CD4-positive, CD25-positive, alpha-beta regulatory T cell (primary cell): ENCODE measurements around the gene SORBS1. TPM values are rescaled to one million over a fixed set of nuclear protein-coding genes. Genes with fewer than 3 reads are reported as not detected.
"Not testable (repeated sequence)": the region's sequence is repeated elsewhere in the genome, so short reads cannot be mapped to it uniquely, and the experiment has no call there.

Experiments used
- ATAC-seq, 2 donors: fragments of 150-1000 bp; cut with Tn5 transposase; one replicate each; pipeline ENCODE4 v1.10.0; 2021; ENCODE audit warnings: low read depth in 2 of 2, moderate number of reproducible peaks in 2 of 2, moderate library complexity in 1 of 2
- DNase-seq, 3 donors: peaks; one replicate each; pipeline versions ENCODE4 v3.0.0 to v3.0.0-alpha.2; 2012 to 2022; ENCODE audit warnings: mixed read lengths in 1 of 3
- H3K27ac ChIP-seq: one replicate; pipeline ENCODE4 v1.7.0; 2013; ENCODE audit warnings: mild to moderate bottlenecking, low read length; ENCODE audit not compliant: insufficient read depth, poor library complexity, severe bottlenecking
- H3K27me3 ChIP-seq: one replicate; pipeline ENCODE4 v1.7.0; 2013; ENCODE audit warnings: low read length; ENCODE audit not compliant: control insufficient read depth, insufficient read depth
- H3K36me3 ChIP-seq: one replicate; pipeline ENCODE4 v1.7.0; 2013; ENCODE audit warnings: mild to moderate bottlenecking, low read length, moderate library complexity; ENCODE audit not compliant: control insufficient read depth, insufficient read depth
- H3K4me1 ChIP-seq: 2 replicates; pipeline ENCODE4 v1.7.0; 2013; ENCODE audit warnings: mild to moderate bottlenecking, low read length; ENCODE audit not compliant: insufficient read depth, control insufficient read depth, poor library complexity, severe bottlenecking
- H3K4me3 ChIP-seq: one replicate; pipeline ENCODE4 v1.7.0; 2013; ENCODE audit warnings: low read depth, mild to moderate bottlenecking, low read length, moderate library complexity
- H3K9me3 ChIP-seq, 2 experiments: 1 replicate in 1 of 2; 2 replicates in 1 of 2; pipeline ENCODE4 v1.7.0; 2013; ENCODE audit warnings: low read length in 2 of 2, mild to moderate bottlenecking in 1 of 2, moderate library complexity in 1 of 2; ENCODE audit not compliant: control insufficient read depth in 2 of 2
- H3K27ac Mint-ChIP-seq, 3 donors: one replicate each; pipeline ENCODE4 v1.8.0; 2020 to 2022; ENCODE audit warnings: mild to moderate bottlenecking in 3 of 3, mixed read lengths in 3 of 3, moderate library complexity in 2 of 3
- H3K27me3 Mint-ChIP-seq: one replicate; pipeline ENCODE4 v1.8.0; 2022; ENCODE audit warnings: mild to moderate bottlenecking, mixed read lengths
- H3K36me3 Mint-ChIP-seq: one replicate; pipeline ENCODE4 v1.8.0; 2020; ENCODE audit warnings: mixed read lengths
- H3K4me1 Mint-ChIP-seq, 4 donors: one replicate each; pipeline ENCODE4 v1.8.0; 2020 to 2022; ENCODE audit warnings: mixed read lengths in 4 of 4, mild to moderate bottlenecking in 1 of 4
- H3K4me3 Mint-ChIP-seq, 4 donors: one replicate each; pipeline ENCODE4 v1.8.0; 2020 to 2022; ENCODE audit warnings: mild to moderate bottlenecking in 4 of 4, mixed read lengths in 4 of 4, moderate library complexity in 3 of 4
- H3K9me3 Mint-ChIP-seq, 7 donors: one replicate each; pipeline ENCODE4 v1.8.0; 2020 to 2022; ENCODE audit warnings: mixed read lengths in 7 of 7, mild to moderate bottlenecking in 3 of 7, moderate library complexity in 2 of 7
- polyA plus RNA-seq, 4 donors: library from polyadenylated mRNA; unstranded; fragments of 300-500 nt; fragmentation: Illumina TruSeq; gene quantifications; one replicate each; pipeline ENCODE4 v1.2.3, GENCODE V29; 2021
- total RNA-seq: library from RNA; stranded (reverse); gene quantifications from one replicate; pipeline ENCODE4 v1.2.3, GENCODE V29; 2022

Gene SORBS1
- total and polyA plus RNA-seq, 5 donors from 2014 or later, result 0.31 to 3.7 (median 0.38) TPM

DNA sequence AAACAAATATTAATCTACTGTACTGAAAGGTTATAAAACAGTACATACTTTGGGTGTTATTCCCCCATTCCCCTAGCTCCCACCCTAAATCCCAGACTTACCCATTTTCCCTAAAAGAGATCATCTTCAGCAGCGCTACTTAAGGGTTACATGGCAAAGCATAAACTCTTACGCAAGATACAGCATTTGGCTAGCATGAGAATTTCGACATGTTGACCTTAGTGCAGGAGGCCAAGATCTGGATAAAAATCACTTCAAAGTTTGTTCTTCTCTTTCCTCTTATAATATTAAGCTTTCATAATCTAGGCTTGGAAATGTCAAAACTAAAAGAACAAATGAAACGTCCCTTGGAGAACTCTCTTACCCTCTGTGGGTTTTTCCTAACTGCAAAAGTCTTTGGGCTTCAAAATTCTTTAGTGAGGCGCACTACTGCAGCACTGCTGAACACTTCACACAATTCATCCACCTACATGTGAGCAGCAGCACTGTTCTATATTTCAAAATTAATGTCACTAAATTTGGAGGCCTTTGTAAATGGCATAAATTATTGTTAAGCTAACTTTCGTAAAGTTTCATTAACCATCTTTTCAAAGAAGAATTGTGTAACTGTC is 210.8 kb downstream of the SORBS1 start:
- no peaks in the 10 kb centered on the region for H3K36me3 Mint-ChIP-seq

DNA sequence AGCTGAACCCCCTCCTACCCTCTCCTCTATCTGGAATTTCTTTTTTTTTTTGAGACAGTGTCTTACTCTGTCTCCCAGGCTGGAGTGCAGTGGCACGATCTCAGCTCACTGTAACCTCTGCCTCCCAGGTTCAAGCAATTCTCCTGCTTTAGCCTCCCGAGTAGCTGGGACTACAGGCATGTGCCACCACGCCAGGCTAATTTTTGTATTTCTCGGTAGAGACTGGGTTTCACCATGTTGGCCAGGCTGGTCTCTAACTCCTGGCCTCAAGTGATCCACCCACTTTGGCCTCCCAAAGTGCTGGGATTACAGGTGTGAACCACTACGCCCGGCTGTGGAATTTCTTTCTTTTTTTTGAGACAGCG is 213.8 kb downstream of the SORBS1 start:
- not testable (repeated sequence) for H3K4me1 Mint-ChIP-seq, H3K27ac ChIP-seq, H3K36me3 Mint-ChIP-seq, DNase-seq, H3K27me3 ChIP-seq, H3K4me1 ChIP-seq, H3K4me3 Mint-ChIP-seq, ATAC-seq, H3K9me3 ChIP-seq, H3K9me3 Mint-ChIP-seq, H3K36me3 ChIP-seq, H3K4me3 ChIP-seq, H3K27ac Mint-ChIP-seq
- H3K27me3 Mint-ChIP-seq, result peaks cover 12% of the 10 kb centered on the region

More for the DNA sequence above, 210.8 kb downstream of the SORBS1 start:
- no peak for DNase-seq
- H3K27me3 Mint-ChIP-seq, result peaks cover 16% of the 10 kb centered on the region
- Histone ChIP-seq H3K9me3 (no peaks in the 10 kb centered on the region), H3K27ac (no peak overlapping the region), H3K27me3 (peaks cover 3% of the 10 kb centered on the region), H3K36me3 (no peaks in the 10 kb centered on the region), H3K4me3 (no peak overlapping the region), H3K4me1 (no peaks in the 10 kb centered on the region)
- H3K27ac Mint-ChIP-seq, result no peak overlapping the region
- no peak for ATAC-seq
- no peak overlapping the region for H3K4me3 Mint-ChIP-seq
- H3K9me3 Mint-ChIP-seq, result peaks cover 0 to 4% (median 0%) of the 10 kb centered on the region in 7 donors
- no peaks in the 10 kb centered on the region for H3K4me1 Mint-ChIP-seq

DNA sequence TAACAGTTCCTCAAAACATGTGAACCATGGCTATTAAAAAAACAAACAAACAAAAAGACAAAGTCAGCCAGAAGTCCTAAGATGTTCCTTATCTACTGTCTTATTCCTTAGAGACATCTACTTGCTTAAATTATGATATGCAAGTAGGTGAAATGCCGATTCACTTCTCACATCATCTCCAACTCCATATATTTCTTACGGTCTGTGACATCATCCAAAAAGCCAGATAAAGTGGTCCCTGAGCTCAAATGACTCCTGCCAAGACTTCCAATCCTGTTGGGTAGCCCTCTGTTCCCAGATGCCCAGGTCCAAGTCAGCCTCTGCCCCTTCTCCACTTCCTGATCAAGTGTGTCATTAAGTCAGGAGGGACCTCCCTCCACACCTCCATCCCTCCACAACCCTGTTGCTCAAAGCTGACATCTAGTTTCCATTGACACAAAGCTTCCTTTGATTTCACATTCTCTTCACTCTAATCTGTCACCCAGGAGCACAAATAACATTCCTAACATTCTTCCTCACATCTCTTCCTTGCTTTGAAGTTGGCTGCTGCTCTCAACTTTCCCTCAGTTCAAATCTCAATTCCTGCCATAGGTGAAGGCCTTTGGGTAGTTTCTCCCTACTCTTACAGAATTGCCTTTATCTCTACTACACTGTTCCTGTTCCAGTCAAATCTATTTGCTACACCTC is 214.3 kb downstream of the SORBS1 start:
- H3K4me3 Mint-ChIP-seq, result no peak overlapping the region
- H3K9me3 ChIP-seq, result no peaks in the 10 kb centered on the region
- no peaks in the 10 kb centered on the region for H3K4me1 Mint-ChIP-seq
- H3K9me3 Mint-ChIP-seq, result no peaks in the 10 kb centered on the region
- no peaks in the 10 kb centered on the region for H3K36me3 ChIP-seq
- no peak overlapping the region for H3K27ac Mint-ChIP-seq
- no peak overlapping the region for H3K27ac ChIP-seq
- no peak overlapping the region for H3K4me3 ChIP-seq
- peaks cover 3% of the 10 kb centered on the region for H3K27me3 ChIP-seq
- H3K36me3 Mint-ChIP-seq, result no peaks in the 10 kb centered on the region
- H3K4me1 ChIP-seq, result no peaks in the 10 kb centered on the region
- ATAC-seq (no peak), DNase-seq (no peak)
- H3K27me3 Mint-ChIP-seq, result peaks cover 12% of the 10 kb centered on the region

DNA sequence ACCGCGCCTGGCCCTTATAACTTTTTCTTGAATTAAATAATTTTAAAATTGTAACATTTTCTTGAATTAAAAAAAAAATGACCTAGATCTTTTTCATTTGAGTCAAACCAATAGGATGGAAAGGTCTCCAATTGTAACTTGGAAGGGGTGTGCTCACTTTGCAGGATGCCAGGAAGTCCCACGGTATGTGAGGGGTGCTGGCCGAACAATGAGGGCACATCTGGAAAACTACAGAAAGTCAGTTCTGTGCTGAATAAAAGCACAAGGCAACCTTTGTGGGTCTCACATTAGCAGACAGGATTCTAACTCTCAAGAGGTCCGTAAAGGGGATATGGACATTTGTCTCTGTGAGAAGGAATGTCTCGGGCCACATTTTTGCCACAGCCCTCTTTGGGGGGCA is 217.6 kb downstream of the SORBS1 start:
- H3K4me3 Mint-ChIP-seq, result no peak overlapping the region

DNA sequence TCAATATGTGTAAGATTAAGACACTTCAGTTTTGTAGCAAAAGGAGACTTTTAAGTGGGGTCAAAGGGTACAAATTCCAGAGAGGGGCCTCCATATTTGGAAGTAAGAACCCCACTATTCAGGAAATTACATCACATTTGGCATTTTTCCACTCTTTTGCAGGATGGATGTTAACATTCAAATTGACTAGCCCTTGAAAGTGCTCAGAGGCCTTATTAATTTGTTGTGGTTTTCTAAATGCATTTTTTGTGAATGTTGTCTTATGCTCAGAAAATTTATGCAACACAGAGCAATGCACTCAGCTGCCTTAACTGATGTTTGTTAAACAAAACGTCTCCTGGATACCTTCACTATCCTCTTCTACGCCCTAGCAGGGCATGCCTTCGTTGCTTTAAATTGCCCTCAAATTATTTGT is 219.4 kb downstream of the SORBS1 start:
- ATAC-seq (no peak), DNase-seq (no peak)
- Histone ChIP-seq H3K9me3 (no peaks in the 10 kb centered on the region), H3K4me1 (no peaks in the 10 kb centered on the region), H3K27ac (no peak overlapping the region), H3K27me3 (peaks cover 2% of the 10 kb centered on the region), H3K4me3 (no peak overlapping the region), H3K36me3 (no peaks in the 10 kb centered on the region)
- H3K9me3 Mint-ChIP-seq, result no peaks in the 10 kb centered on the region
- peaks cover 5% of the 10 kb centered on the region for H3K27me3 Mint-ChIP-seq
- no peak overlapping the region for H3K27ac Mint-ChIP-seq
- no peak overlapping the region for H3K4me3 Mint-ChIP-seq
- H3K36me3 Mint-ChIP-seq, result no peaks in the 10 kb centered on the region
- no peaks in the 10 kb centered on the region for H3K4me1 Mint-ChIP-seq

More for the DNA sequence above, 217.6 kb downstream of the SORBS1 start:
- DNase-seq (no peak), ATAC-seq (no peak)
- Histone ChIP-seq H3K4me1 (no peaks in the 10 kb centered on the region), H3K9me3 (no peaks in the 10 kb centered on the region), H3K27ac (no peak overlapping the region), H3K4me3 (no peak overlapping the region), H3K27me3 (peaks cover 2% of the 10 kb centered on the region), H3K36me3 (no peaks in the 10 kb centered on the region)
- no peaks in the 10 kb centered on the region for H3K9me3 Mint-ChIP-seq
- H3K27me3 Mint-ChIP-seq, result peaks cover 5% of the 10 kb centered on the region
- H3K27ac Mint-ChIP-seq, result no peak overlapping the region
- H3K36me3 Mint-ChIP-seq, result no peaks in the 10 kb centered on the region
- H3K4me1 Mint-ChIP-seq, result no peaks in the 10 kb centered on the region

DNA sequence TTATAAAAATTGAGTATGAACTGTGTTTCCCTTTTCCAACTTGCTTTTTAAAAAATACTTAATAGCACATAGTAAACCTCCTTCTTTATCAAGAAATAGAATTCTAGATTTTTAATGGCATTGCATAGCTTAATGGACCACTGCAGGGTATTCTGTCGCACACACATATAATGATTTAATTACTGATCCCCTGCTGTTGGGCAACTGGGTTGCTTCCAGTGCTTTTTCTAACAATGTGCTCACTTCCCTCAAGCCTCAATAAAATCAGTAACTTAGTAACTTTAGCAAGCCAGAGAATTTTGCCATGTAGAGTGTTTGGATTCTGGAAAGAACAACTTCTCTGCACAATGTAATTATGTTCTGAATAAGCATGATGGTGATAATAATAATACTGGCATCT is 221.3 kb downstream of the SORBS1 start:
- no peaks in the 10 kb centered on the region for H3K36me3 ChIP-seq
- Mint-ChIP-seq H3K4me3 (no peak overlapping the region), H3K27ac (no peak overlapping the region), H3K9me3 (no peaks in the 10 kb centered on the region), H3K4me1 (no peaks in the 10 kb centered on the region), H3K36me3 (no peaks in the 10 kb centered on the region), H3K27me3 (peaks cover 2% of the 10 kb centered on the region)
- no peak overlapping the region for H3K4me3 ChIP-seq
- H3K9me3 ChIP-seq, result no peaks in the 10 kb centered on the region
- no peaks in the 10 kb centered on the region for H3K4me1 ChIP-seq
- no peak overlapping the region for H3K27ac ChIP-seq
- DNase-seq, result no peak
- ATAC-seq, result no peak
- peaks cover 2% of the 10 kb centered on the region for H3K27me3 ChIP-seq

DNA sequence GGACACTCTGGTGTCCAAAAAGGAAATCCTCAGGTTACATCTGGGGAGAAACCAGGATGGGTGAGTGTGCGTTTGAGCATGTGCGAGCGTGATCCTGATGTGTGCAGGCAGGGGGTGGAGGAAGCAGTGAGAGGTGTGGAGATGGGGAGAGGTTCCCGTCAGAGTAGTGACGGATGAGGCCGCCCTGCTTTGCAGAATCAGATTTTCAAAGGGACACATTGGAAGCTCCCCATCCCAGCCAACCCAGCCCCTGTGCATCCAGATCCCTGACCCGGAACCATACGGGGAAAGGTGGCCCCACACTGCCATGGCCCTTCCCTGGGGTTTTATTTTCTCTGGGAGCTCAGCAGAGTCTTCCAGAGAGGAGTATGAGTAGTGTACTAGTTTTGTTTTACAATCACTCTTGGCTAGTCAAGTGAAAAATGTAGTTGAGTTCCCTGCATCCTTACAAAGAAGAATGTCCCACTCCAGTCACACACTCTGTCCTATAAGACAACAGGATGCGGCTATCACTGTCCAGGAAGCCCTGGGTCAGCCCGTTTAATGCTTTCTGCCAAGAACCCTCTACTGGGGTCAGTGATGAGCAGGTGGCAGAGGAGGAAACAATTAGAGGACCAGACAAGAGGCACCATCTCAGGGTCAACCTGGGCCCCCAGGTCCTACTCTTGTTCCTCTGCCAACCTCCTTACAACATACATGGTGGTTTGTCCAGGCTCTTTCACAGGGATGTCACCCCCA is 223.6 kb downstream of the SORBS1 start:
- Histone ChIP-seq H3K27me3 (peaks cover 2% of the 10 kb centered on the region), H3K9me3 (no peaks in the 10 kb centered on the region), H3K27ac (no peak overlapping the region), H3K4me1 (no peaks in the 10 kb centered on the region), H3K36me3 (no peaks in the 10 kb centered on the region), H3K4me3 (no peak overlapping the region)
- no peaks in the 10 kb centered on the region for H3K36me3 Mint-ChIP-seq
- no peak for DNase-seq
- no peak overlapping the region for H3K27ac Mint-ChIP-seq
- no peak overlapping the region for H3K4me3 Mint-ChIP-seq
- no peaks in the 10 kb centered on the region for H3K9me3 Mint-ChIP-seq
- peaks cover 4% of the 10 kb centered on the region for H3K27me3 Mint-ChIP-seq
- no peak for ATAC-seq
- H3K4me1 Mint-ChIP-seq, result no peaks in the 10 kb centered on the region
